KBM-7 (cell line): ENCODE results near the gene MCUB.
"Not testable (repeated sequence)": the region's sequence is repeated elsewhere in the genome, so short reads cannot be mapped to it uniquely, and the experiment has no call there.

Experiments
- DNase-seq: peaks from one replicate; pipeline ENCODE4 v3.0.0-alpha.2; 2015
- in situ Hi-C: fragments of 300-500 bp; cut with MboI; formaldehyde crosslinking; loops from 2 replicates; pipeline ENCODE4 v1.14.3; 2020; ENCODE audit warnings: low sequenced_read_pairs, low pct_unique_long_range_greater_than_20kb, mixed read lengths

MCUB gene, protein sequence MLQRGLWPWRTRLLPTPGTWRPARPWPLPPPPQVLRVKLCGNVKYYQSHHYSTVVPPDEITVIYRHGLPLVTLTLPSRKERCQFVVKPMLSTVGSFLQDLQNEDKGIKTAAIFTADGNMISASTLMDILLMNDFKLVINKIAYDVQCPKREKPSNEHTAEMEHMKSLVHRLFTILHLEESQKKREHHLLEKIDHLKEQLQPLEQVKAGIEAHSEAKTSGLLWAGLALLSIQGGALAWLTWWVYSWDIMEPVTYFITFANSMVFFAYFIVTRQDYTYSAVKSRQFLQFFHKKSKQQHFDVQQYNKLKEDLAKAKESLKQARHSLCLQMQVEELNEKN

DNA sequence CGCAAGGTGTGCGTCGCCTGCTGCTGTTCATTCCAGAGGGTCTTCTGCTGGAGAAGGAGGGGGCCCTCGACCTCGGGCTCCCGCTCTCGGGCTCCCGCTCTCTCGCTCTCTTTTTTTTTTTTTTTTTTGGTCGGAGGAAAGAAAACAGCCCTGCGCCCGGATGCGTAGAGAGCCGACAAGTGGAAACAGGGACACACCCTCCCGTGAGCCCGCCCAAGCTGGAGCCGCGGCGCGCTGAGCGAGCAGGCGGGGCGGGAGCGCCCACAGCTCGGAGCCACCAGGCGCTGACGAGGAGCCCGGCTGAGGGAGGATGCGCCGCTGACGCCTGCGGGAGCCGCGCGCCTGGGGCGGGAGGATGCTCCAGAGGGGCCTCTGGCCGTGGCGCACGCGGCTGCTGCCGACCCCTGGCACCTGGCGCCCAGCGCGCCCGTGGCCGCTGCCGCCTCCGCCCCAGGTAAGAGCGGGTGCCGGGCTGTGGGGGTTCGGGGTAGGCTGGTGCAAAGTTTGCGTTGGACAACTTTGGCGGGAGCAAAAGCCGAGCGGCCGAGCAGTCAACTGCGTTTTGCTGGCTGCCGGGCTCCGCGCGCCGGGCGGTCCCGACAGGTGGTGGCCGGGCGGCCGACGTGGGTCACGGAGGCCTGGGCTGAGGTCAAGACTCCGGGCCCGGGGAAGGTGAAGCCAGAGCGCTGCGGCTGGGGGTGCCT lies at the start of gene MCUB:
MCUB (plus strand) TSS at position 264 of the 704 bp plus-strand sequence; CDS start at position 356, 92 bp downstream.
- peak; percentile 96 for DNase-seq
- in situ Hi-C loops, result no loop called here

DNA sequence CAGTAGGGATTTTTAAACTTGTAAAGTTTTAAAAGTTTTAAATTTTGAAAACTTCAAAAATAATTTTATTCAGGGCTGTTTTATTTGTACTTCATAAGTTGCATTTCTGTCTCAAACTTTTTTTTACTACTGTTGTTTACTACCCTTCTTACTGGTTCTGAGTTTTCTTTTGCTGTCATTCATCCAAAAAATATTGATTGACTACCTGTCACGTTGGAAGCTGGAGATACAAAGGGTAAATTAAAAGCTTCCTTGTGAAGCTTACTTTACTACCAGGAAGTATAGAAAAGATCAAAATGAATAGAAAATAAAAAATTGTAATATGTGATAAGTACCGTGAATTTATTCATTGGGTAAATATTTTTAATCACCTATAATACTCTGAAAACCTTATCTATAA lies 49.4 kb upstream of the MCUB start:
- in situ Hi-C loops, result no loop called here
- DNase-seq, result no peak

DNA sequence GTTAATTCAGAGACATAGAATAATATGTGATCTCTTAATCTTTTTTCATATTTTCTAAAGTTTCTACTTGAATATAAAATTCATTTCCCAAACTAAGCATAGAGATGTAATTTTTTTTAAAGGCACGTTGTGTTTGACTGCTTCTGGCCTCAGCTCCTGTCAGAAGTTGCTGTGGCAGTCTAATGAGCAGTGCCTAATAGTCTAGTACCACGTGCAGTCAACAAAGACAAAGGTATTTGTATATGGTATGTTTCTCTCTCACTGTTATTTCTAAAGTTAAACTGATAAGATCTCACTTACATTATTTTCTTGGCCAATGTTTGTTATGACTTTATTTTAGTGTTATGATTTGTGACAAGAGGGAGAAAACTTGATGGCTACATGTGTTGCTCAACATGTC lies 48.6 kb upstream of the MCUB start:
- in situ Hi-C loops, result no loop called here
- no peak for DNase-seq

DNA sequence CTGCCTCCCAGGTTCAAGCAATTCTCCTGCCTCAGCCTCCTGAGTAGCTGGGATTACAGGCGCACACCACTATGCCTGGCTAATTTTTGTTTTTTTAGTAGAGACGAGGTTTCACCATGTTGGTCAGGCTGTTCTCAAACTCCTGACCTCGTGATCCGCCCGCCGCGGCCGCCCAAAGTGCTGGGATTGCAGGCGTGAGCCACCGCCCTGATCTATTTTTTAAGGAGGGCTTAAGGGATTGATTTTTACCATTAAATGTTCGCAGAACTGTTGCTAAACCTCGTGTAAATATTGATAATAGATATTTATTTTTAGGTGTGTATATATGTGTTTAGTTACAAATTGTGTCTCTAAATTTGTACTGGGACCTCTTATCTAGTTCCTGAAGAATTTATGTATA lies 46.7 kb upstream of the MCUB start:
- in situ Hi-C loops, DNase-seq: not testable (repeated sequence)

DNA sequence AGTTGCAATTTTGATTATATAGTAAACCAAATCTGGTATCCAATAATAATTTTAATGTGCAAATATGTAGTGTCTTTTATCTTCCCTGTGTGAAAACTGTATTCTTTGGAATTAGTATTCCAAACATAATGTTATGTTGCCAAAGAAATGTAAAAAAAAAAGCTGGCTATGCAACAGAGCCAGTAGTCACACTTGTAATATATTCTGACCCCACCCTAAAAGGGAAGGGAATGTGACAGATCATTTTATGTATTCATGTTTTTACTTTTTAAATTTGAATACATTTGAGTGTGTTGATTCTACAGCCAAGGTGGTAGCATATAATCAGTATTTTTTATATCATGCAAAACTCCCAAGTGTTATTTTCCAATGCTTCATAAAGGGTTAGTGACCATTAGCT lies 27.9 kb upstream of the MCUB start:
- no peak for DNase-seq
- in situ Hi-C loops, result no loop called here

DNA sequence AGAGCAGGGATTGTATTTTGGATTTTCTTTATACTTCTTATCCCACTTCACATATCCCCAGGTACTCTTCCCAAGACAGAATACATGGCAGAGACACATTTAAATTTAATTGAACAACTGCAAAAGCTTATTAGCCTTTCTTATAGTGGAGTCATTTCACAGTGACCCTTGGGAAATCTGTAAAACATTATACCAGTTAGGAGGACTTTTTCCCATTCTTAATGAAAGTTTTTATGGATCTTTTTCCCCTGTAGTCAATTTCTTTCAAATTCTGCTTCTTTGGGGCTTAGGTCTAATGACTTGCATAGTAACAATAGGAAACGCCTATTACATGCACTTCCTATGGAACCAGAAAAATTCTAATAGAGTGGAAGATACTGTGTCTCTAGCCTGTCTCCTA lies 14.6 kb upstream of the MCUB start:
- DNase-seq, result no peak
- in situ Hi-C loops, result no loop called here

DNA sequence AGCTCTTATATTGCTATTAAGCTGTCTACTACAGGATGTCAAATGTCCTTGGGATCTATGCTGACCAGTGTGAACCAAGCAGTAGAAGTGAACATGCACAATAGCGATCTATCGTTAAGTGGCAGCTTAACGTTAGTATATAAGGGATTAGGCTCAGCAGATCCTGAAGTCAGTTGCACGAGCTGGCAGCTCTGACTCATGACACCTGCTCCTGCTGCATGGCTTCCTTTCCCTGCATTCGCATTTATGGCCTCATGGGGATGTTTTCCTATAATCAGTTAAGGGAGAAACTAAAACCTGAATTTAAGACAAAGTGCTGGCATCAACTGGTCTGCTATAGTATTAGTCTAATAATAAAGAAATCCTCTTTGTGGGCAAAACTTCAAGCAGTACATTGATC lies 12.7 kb upstream of the MCUB start:
- no peak for DNase-seq
- in situ Hi-C loops, result no loop called here

DNA sequence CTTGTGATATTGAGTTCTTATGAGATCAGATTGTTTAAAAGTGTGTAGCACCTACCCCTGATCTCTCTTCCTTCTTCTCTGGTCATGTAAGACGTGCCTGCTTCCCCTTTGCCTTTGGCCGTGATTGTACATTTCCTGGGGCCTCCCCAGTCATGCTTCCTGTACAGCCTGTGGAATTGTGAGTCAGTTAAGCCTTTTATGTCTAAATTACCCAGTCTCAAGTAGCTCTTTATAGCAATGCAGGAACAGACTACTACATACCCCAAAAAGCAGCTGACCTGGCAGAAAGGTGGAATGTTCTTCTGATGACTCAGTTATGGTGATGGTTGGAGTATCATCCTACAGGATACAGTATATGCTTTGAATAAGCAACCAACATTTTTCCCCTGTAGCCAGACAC lies 11.4 kb upstream of the MCUB start:
- peak; percentile 77 for DNase-seq
- in situ Hi-C loops, result no loop called here

DNA sequence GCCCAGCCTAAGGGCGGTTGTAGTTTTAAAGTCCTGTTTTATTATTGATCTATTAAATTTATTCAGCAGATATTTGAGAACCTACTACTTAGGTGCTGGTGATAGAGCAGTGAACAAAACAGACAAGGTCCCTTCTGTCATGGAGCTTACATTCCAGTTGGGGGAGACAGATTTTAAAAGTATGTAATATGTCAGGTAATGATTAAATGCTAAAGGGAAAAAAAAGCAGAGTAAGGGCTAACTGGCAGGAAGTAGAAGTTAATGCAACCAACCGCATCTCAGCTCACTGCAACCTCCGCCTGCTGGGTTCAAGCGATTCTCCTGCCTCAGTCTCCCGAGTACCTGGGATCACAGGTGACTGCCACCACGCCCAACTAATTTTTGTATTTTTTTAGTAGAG lies 7.8 kb upstream of the MCUB start:
- DNase-seq, result no peak
- in situ Hi-C loops, result no loop called here

DNA sequence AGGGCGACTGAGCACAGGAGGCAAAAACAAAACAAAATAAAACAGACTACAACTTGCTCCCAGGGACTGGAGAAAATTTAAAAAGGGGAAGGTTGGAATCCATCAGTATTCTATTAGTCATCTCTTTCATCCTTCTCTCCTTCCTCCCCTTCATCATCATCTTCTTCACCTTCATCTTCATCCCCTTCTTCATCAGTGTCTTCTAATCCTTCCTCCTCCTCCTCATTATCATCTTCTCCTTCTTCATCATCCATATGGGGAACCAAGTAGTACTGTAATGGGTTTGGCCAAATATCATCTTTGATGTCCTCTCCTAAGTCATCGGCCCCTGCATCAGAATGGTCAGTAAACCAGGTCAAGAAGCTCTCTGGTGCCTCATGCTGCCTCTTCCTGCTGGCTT lies 6.9 kb upstream of the MCUB start:
- in situ Hi-C loops, result no loop called here

DNA sequence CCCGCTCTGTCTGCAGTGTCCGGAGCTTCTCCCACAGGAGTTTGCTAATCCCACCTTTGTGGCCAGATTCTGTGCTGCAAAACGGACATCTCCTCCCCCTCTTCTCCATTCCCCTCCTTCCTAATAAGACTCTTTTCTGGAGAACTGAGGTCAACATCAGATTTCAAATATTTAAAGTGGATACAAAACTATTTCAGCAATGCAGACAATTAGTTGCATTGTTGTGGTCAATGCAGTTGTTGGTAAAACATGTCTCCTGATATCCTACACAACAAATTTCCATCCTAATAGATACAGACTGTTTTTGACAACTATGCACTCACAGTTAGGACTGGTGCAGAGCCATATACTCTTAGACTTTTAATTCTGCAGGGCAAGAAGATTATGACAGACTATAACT lies 5.1 kb upstream of the MCUB start:
- no peak for DNase-seq
- in situ Hi-C loops, result no loop called here

More for the DNA sequence above, 6.9 kb upstream of the MCUB start:
- DNase-seq, result no peak

DNA sequence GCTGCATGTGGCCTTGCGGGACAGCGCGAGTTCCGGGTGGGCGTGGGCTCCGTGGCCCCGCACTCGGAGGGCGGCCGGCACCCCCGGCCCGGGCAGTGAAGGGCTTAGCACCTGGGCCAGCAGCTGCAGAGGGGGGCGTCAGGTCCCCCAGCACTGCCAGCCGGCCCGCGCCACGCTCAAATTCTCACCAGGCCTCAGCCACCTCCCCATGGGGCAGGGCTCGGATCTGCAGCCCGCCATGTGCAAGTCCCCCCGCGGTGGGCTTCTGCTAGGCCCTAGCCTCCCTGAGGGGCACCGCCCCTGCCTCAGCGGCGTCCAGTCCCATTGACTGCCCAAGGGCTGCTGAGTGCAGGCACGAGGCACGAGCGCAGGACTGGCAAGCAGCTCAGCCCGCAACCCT lies 2.6 kb upstream of the MCUB start:
- in situ Hi-C loops, result no loop called here
- no peak for DNase-seq

DNA sequence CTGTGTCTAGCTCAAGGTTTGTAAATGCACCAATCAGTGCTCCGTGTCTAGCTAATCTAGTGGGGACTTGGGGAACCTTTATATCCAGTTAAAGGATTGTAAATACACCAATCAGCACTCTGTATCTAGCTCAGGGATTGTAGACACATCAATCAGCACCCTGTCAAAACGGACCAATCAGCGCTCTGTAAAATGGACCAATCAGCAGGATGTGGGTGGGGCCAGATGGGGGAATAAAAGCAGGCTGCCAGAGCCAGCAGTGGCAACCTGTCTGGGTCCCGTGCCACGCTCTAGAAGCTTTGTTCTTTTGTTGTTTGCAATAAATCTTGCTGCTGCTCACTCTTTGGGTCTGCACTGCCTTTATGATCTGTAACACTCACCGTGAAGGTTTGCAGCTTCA lies 2.0 kb upstream of the MCUB start:
- in situ Hi-C loops, result not testable (repeated sequence)
- DNase-seq, result peak; percentile 25

DNA sequence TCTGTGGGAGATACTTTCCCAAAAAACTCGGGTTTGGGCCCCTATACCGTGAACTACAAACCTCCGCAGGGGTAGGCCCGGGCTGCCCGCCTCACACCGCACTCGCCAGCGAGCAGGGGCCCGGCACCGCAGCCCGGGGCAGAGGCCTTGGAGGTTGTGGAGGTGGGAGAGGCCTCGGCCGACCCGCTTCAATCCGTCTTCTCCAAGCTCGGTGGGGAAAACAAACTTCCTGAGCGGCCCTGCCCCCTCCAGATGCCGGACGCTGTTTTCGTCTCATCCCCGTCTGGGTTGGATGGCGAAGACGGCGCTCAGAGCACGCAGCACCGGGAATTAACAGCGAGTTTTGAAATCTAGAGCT lies 442 bp upstream of the MCUB start:
- in situ Hi-C loops, result no loop called here

DNA sequence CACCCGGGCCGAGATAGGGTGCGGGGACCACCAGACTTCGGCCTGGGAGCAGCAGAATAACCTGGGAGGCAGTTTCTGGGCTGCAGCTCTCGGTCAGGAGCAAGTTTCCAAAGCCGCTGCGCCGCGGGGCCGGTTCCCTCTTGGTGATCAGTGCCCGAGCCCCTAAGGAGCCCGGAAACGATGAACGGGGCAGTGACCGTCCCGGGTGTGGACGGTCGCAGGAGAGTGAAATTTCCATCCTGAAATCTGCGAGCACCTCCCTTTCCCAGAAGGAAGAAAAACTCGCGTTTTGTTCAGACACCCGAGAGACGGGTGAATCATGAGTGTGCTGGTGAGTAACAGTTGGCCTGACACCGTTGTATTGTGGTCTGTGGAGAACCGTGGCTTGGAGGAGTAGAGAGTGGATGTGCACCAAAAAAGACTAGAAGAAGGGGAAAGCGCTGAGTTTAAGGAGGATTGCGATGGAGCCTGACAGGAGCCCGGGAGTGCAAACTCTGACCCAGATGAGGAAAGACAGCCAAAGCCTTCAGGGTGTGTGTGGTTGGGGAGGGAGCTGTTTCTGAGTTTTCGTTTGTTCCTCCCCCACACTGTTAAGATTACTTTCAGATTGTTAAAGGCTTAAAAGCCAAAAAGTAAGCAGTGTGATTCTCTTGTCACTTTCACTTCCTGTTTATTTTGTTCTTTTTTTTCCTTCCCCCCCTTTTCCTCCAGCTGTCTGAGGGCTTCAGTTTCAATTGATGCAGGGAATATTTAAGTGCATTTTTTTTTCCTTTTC lies 828 bp downstream of the MCUB start:
- in situ Hi-C loops, result no loop called here
- peak; percentile 90 for DNase-seq

More for the DNA sequence above, 442 bp upstream of the MCUB start:
- DNase-seq, result no peak

DNA sequence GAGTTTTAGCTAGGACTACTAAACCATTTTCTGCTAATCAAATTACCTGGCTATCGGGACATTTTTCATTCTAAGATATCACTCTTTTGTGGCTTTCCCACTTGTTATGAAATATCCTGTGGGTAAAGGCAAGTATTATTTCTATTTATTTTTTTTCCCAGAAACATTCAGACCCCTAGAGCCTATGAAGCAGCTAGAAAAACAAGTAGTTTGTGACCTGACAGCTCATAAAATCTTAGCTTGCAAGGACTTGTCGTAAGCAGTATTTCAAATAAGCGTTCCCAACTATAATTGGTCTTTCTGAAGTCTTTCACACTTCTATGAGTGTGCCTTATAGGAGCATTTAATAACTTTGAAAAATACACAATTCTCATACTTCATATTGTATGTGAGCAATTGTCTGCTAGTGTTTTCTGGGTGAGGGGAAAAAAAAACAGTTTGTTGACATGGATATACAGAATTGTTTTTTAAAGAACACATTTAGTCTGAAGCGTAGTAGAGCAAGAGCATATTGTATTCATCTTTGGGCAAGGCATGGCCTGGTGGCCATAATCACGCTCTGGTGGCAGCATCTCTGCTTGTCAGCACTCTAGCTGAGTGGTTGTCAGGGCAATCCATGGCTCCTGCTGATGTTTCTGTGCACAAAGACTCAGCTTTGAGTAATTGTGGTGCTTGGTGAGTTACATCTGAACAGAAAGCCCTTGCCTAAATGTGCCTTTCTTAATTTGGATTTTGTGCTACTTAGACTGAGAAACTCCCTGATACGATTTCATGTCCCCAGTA lies 2.6 kb downstream of the MCUB start:
- no peak for DNase-seq
- in situ Hi-C loops, result no loop called here

DNA sequence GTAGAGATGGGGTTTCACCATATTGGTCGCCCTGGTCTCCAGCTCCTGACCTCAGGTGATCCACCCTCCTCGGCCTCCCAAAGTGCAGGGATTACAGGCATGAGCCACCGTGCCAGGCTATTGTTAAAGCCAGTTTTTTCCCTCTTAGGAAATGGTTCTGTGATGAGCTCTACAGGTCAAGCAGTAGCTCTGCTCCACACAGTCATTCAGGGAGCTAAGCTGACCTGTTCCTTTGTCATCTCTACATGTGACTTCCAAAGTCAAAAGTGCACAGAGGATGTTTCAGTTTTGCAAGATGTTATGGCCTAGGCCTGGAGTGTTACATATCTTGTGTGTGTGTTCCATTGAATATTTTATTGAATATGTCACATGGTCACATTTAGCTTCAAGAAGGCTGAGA lies 11.4 kb downstream of the MCUB start:
- in situ Hi-C loops, result no loop called here
- no peak for DNase-seq

DNA sequence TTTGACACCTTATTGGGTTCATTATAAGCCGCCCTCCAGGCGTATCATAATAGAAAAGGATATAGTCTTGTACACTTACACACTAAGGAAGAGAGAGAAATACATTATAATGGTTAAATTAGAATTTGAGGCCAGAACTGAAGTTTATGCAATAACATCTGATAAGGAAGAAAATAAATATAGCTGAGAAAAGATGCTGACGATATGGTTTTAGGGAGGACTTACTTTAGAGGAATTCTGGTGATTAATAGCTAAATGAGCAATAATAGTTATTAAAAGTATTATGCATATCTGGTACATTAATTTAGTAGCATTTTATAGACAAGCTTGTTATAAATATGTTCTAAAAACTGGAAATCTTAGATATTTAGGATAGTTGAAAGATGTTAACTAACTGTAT lies 12.1 kb downstream of the MCUB start:
- in situ Hi-C loops, result no loop called here
- DNase-seq, result no peak

DNA sequence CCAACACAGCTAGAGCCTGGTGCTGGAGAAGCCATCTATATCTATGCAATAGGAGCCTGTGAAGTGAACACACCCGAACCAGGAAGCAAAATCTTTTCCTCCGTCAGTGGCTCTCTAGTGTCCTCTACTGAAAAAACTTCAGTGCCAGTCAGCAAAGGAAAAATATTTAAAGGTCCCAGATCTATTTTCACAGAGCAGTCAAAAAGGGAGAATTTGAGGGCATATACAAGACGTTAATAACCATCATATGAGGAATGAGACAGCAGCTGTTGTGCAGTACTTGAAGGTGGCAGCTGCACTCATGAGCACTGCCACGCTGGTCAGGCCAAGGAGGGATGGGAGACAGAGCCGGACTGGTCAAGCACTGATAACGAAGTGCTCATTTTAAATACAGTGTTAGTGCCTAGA lies 14.4 kb downstream of the MCUB start:
- in situ Hi-C loops, result no loop called here
- DNase-seq, result peak; percentile 54
